HepG2 (cell line): ENCODE results near the gene SEC16A. TPM values are rescaled to one million over a fixed set of nuclear protein-coding genes. Genes with fewer than 3 reads are reported as not detected.

Experiments
- ATF2 ChIP-seq: sonication (generic); formaldehyde crosslinking; IDR thresholded peaks from 2 replicates; pipeline ENCODE4 v1.4.0; 2020; ENCODE audit warnings: missing genetic modification reagents
- BATF2 ChIP-seq: sonication (generic); formaldehyde crosslinking; IDR thresholded peaks from 2 replicates; pipeline ENCODE4 v1.8.0; 2022; ENCODE audit warnings: mild to moderate bottlenecking, missing genetic modification reagents, moderate library complexity
- DZIP1 ChIP-seq: sonication (generic); formaldehyde crosslinking; IDR thresholded peaks from 2 replicates; pipeline ENCODE4 v1.5.0; 2020; ENCODE audit warnings: mild to moderate bottlenecking, missing genetic modification reagents
- EEA1 ChIP-seq: sonication (generic); formaldehyde crosslinking; IDR thresholded peaks from 2 replicates; pipeline ENCODE4 v1.5.1; 2020; ENCODE audit warnings: mild to moderate bottlenecking, missing genetic modification reagents, borderline replicate concordance
- HNRNPLL ChIP-seq: fragments of 200-400 bp; formaldehyde crosslinking; IDR thresholded peaks from 2 replicates; pipeline ENCODE4 v1.6.1; 2017; ENCODE audit warnings: mild to moderate bottlenecking, low read depth, low read length; ENCODE audit not compliant: poor library complexity, severe bottlenecking
- SAP130 ChIP-seq: IDR thresholded peaks from 2 replicates; pipeline ENCODE4 v1.6.1; 2016; ENCODE audit warnings: low read depth
- TRIM24 ChIP-seq: sonication (generic); formaldehyde crosslinking; IDR thresholded peaks from 2 replicates; pipeline ENCODE4 v1.8.0; 2022; ENCODE audit warnings: mild to moderate bottlenecking, missing genetic modification reagents
- ZBTB2 ChIP-seq: sonication (generic); formaldehyde crosslinking; IDR thresholded peaks from 2 replicates; pipeline ENCODE4 v1.8.0; 2022; ENCODE audit warnings: low read depth, missing genetic modification reagents
- ZNF12 ChIP-seq: sonication (generic); formaldehyde crosslinking; IDR thresholded peaks from 2 replicates; pipeline ENCODE4 v1.5.0; 2020; ENCODE audit warnings: missing genetic modification reagents
- ZNF136 ChIP-seq: sonication (generic); formaldehyde crosslinking; IDR thresholded peaks from 2 replicates; pipeline ENCODE4 v1.8.1; 2022; ENCODE audit warnings: low read depth, mild to moderate bottlenecking, moderate library complexity, missing genetic modification reagents
- ZNF724P ChIP-seq: sonication (generic); formaldehyde crosslinking; IDR thresholded peaks from 2 replicates; pipeline ENCODE4 v1.8.0; 2022; ENCODE audit warnings: missing genetic modification reagents, borderline replicate concordance
- ZNF737 ChIP-seq: sonication (generic); formaldehyde crosslinking; IDR thresholded peaks from 2 replicates; pipeline ENCODE4 v1.5.0; 2020; ENCODE audit warnings: missing genetic modification reagents, mild to moderate bottlenecking, borderline replicate concordance
- polyA plus RNA-seq, 8 experiments: library from polyadenylated mRNA; depleted of rRNA in 3 of 8; stranded (reverse) in 7 of 8; unstranded in 1 of 8; fragments of >200 nt; fragmentation: Illumina TruSeq in 4 of 8; extraction: Trizol in 4 of 8; gene quantifications; 2 replicates each; pipeline versions ENCODE4 v1.2.1 to v1.2.3, GENCODE V29; 2011 to 2016; ENCODE audit warnings: low read depth in 4 of 8, missing spikeins in 1 of 8, mixed read lengths in 1 of 8; ENCODE audit not compliant: insufficient read depth in 1 of 8
- total RNA-seq, 5 experiments: library from RNA; depleted of rRNA; stranded (reverse); fragments of >200 nt; fragmentation: Illumina TruSeq; extraction: Trizol; gene quantifications; 2 replicates each; pipeline ENCODE4 v1.2.3, GENCODE V29; 2016; ENCODE audit warnings: low read depth in 1 of 5
- TF ChIP-seq, protein P1 (sequence below): sonication (generic); formaldehyde crosslinking; conservative IDR thresholded peaks from 2 replicates; pipeline ENCODE4 v1.8.1; 2023; ENCODE audit warnings: missing genetic modification reagents
- TF ChIP-seq, protein P2 (sequence below): sonication (generic); formaldehyde crosslinking; IDR thresholded peaks from 2 replicates; pipeline ENCODE4 v1.4.0; 2020; ENCODE audit warnings: missing genetic modification reagents, borderline replicate concordance
- TF ChIP-seq, protein P3 (sequence below): sonication (generic); formaldehyde crosslinking; IDR thresholded peaks from 2 replicates; pipeline ENCODE4 v1.9.0; 2022; ENCODE audit warnings: low read depth, missing genetic modification reagents

The SEC16A gene
- total and polyA plus RNA-seq, 2 of the 13 experiments (the other 11 are each of a cell fraction or from before 2014, with no cell fraction given) = 15.9 to 18.9 TPM

DNA sequence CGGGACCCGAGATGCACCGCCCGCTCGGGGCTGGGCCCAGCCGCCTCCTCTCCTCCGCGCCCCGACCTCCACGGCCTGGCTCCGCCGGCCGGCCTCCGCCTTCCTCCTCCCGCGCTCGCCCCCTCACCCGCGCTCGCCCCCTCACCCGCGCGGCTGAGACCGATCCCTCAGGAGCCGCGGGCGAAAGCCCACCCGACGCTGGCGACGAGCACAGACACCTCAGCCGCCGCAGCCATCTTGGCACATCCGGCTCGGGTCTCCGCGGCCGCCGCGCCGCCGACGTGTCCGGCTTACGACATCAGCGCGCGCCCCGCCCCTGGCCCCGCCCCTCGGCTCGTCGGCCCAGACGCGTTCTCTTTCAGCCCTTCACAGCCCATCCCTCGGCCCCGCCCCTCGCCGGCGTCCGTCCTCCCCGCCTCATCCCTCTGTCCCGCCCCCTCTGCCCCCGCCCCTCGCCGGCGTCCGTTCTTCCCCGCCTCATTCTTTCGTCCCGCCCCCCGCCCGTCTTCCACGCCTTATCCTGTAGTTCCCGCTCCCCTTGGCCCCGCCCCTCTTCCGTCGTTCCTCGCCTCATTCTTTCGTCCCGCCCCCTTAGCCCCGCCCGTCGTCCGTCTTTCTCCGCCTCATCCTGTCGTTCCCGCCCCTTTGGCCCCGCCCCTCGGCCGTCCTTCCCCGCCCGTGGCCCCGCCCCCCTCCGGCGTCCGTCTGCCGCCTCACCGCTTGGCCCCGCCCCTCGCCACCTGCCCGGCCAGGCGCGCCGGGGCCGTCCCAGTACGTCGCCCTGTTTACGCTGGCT lies at the start of gene SEC16A (continued):
- no peak for TF ChIP-seq TRIM24 (CRISPR knock-in tag)
- TF ChIP-seq ZBTB2 (CRISPR knock-in tag) = peak; percentile 82
- no peak for TF ChIP-seq ZNF737 (CRISPR knock-in tag)
- TF ChIP-seq SAP130 (CRISPR knock-in tag) = peak; percentile 89
- TF ChIP-seq DZIP1 (CRISPR knock-in tag) = 0 out of 2 replicates have a peak, but pooled peaks have one; percentile 25
- TF ChIP-seq, protein P1, sequence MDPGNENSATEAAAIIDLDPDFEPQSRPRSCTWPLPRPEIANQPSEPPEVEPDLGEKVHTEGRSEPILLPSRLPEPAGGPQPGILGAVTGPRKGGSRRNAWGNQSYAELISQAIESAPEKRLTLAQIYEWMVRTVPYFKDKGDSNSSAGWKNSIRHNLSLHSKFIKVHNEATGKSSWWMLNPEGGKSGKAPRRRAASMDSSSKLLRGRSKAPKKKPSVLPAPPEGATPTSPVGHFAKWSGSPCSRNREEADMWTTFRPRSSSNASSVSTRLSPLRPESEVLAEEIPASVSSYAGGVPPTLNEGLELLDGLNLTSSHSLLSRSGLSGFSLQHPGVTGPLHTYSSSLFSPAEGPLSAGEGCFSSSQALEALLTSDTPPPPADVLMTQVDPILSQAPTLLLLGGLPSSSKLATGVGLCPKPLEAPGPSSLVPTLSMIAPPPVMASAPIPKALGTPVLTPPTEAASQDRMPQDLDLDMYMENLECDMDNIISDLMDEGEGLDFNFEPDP (CRISPR knock-in tag) = 0 out of 2 replicates have a peak, but pooled peaks have one; percentile 92
- no peak for TF ChIP-seq ZNF12
- TF ChIP-seq ZNF136 = no peak
- peak; percentile 69 for TF ChIP-seq ATF2
- 0 out of 2 replicates have a peak, but pooled peaks have one; percentile 37 for TF ChIP-seq ZNF724P (CRISPR knock-in tag)
- TF ChIP-seq, protein P2, sequence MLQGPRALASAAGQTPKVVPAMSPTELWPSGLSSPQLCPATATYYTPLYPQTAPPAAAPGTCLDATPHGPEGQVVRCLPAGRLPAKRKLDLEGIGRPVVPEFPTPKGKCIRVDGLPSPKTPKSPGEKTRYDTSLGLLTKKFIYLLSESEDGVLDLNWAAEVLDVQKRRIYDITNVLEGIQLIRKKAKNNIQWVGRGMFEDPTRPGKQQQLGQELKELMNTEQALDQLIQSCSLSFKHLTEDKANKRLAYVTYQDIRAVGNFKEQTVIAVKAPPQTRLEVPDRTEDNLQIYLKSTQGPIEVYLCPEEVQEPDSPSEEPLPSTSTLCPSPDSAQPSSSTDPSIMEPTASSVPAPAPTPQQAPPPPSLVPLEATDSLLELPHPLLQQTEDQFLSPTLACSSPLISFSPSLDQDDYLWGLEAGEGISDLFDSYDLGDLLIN (CRISPR knock-in tag) = no peak
- peak; percentile 92 for TF ChIP-seq HNRNPLL
- TF ChIP-seq EEA1 = 0 out of 2 replicates have a peak, but pooled peaks have one; percentile 45
- 0 out of 2 replicates have a peak, but pooled peaks have one; percentile 54 for TF ChIP-seq BATF2 (CRISPR knock-in tag)
- TF ChIP-seq, protein P3, sequence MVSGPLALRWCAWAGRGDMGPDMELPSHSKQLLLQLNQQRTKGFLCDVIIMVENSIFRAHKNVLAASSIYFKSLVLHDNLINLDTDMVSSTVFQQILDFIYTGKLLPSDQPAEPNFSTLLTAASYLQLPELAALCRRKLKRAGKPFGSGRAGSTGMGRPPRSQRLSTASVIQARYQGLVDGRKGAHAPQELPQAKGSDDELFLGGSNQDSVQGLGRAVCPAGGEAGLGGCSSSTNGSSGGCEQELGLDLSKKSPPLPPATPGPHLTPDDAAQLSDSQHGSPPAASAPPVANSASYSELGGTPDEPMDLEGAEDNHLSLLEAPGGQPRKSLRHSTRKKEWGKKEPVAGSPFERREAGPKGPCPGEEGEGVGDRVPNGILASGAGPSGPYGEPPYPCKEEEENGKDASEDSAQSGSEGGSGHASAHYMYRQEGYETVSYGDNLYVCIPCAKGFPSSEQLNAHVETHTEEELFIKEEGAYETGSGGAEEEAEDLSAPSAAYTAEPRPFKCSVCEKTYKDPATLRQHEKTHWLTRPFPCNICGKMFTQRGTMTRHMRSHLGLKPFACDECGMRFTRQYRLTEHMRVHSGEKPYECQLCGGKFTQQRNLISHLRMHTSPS = no peak
